ENCODE results near the gene CALML5. TPM values are rescaled to one million over a fixed set of nuclear protein-coding genes. Genes with fewer than 3 reads are reported as not detected.

Gene CALML5
- total and polyA plus RNA-seq, 9 of the 15 experiments (the other 6 are each of a cell fraction or from before 2014, with no cell fraction given), result not detected

- TF ChIP-seq FOXP4 (CRISPR knock-in tag; IDR thresholded peaks at IDR 0.05; ENCODE audit: borderline replicate concordance) (no peak), ZSCAN32 (CRISPR knock-in tag; IDR thresholded peaks at IDR 0.05) (no peak), GATAD2B (IDR thresholded peaks at IDR 0.05; ENCODE audit: borderline replicate concordance) (no peak), CBX3 (IDR thresholded peaks at IDR 0.05; ENCODE audit: borderline replicate concordance in 1 of 2, low read length in 2 of 2) (no peak), CHD4 (IDR thresholded peaks at IDR 0.05; ENCODE audit: insufficient read depth, insufficient replicate concordance, low read depth, low read length, poor library complexity, severe bottlenecking) (no peak), ZEB2 (IDR thresholded peaks at IDR 0.05) (peak; percentile 12; the same call in 1 of the 2 replicates), TBP (optimal IDR thresholded peaks at IDR 0.05; ENCODE audit: low read depth, low read length) (no peak), SNRNP70 (optimal IDR thresholded peaks at IDR 0.05; ENCODE audit: low read depth, low read length) (no peak), ZNF77 (CRISPR knock-in tag; IDR thresholded peaks at IDR 0.05) (no peak), ZC3H4 (CRISPR knock-in tag; IDR thresholded peaks at IDR 0.05; ENCODE audit: borderline replicate concordance) (no peak), KAT2B (IDR thresholded peaks at IDR 0.05; ENCODE audit: low read depth, low read length) (no peak), KAT7 (CRISPR knock-in tag; IDR thresholded peaks at IDR 0.05; ENCODE audit: borderline replicate concordance) (peak; percentile 57), FOXJ3 (CRISPR knock-in tag; IDR thresholded peaks at IDR 0.05) (no peak), EHMT2 (IDR thresholded peaks at IDR 0.05) (no peak), SUPT5H (IDR thresholded peaks at IDR 0.05) (peak; percentile 47; the same call in 1 of the 2 replicates), ZNF174 (CRISPR knock-in tag; IDR thresholded peaks at IDR 0.05) (no peak), NBN (IDR thresholded peaks at IDR 0.05; ENCODE audit: low read depth) (no peak), UBTF (IDR thresholded peaks at IDR 0.05; ENCODE audit: borderline replicate concordance in 1 of 2, low read depth in 2 of 2, low read length in 2 of 2) (no peak), ZKSCAN3 (CRISPR knock-in tag; IDR thresholded peaks at IDR 0.05) (no peak), MEF2A (IDR thresholded peaks at IDR 0.05; ENCODE audit: control insufficient read depth, low read depth, low read length) (no peak), ZNF282 (CRISPR knock-in tag; IDR thresholded peaks at IDR 0.05) (no peak), MEF2D (tag; conservative IDR thresholded peaks at IDR 0.05; ENCODE audit: low read depth) (no peak), WHSC1 (IDR thresholded peaks at IDR 0.05; ENCODE audit: low read length) (no peak), TFE3 (CRISPR knock-in tag; IDR thresholded peaks at IDR 0.05) (no peak), XRCC4 (IDR thresholded peaks at IDR 0.05; ENCODE audit: extremely low read depth, insufficient read depth, insufficient read length) (no peak), NR2C1 (IDR thresholded peaks at IDR 0.05) (no peak), NR2C1 (tag; IDR thresholded peaks at IDR 0.05) (no peak)
Observed at GRCh38 chr10:5462841-5463293, 36.5 kb downstream of the CALML5 start (continued).
